Naive thymus-derived CD8-positive, alpha-beta T cell (primary cell): ENCODE results near the gene DUS1L. TPM values are rescaled to one million over a fixed set of nuclear protein-coding genes. Genes with fewer than 3 reads are reported as not detected.
A peak's percentile ranks its signal among the peaks of the same experiment; 100 is the strongest.

ENCODE experiments used
- ATAC-seq, 2 donors: fragments of 150-1000 bp; cut with Tn5 transposase in 1 of 2; sonication (Bioruptor Pico), chemical (Tn5 transposase) in 1 of 2; 1 replicate in 1 of 2; 2 replicates in 1 of 2; pipeline ENCODE4 v1.10.0; 2021; ENCODE audit warnings: mild to moderate bottlenecking in 2 of 2, moderate library complexity in 2 of 2
- POLR2A ChIA-PET: fragments of 350-600 bp; sonication (Branson Sonifier 250); formaldehyde crosslinking; loops from one replicate; lab custom pipeline; 2021; ENCODE audit warnings: antibody characterized with exemption; lab: Charles Lee
- DNase-seq, 10 donors: peaks; one replicate each; pipeline versions ENCODE4 v3.0.0 to v3.0.0-alpha.2; 2020 to 2022
- H3K27ac Mint-ChIP-seq, 10 donors: one replicate each; pipeline ENCODE4 v1.8.0; 2020 to 2022; ENCODE audit warnings: mild to moderate bottlenecking in 10 of 10, mixed read lengths in 10 of 10, moderate library complexity in 4 of 10, inconsistent platforms in 1 of 10
- H3K27me3 Mint-ChIP-seq, 5 donors: one replicate each; pipeline ENCODE4 v1.8.0; 2021 to 2022; ENCODE audit warnings: mixed read lengths in 5 of 5
- H3K36me3 Mint-ChIP-seq, 3 donors: one replicate each; pipeline ENCODE4 v1.8.0; 2020 to 2022; ENCODE audit warnings: mixed read lengths in 3 of 3, mild to moderate bottlenecking in 2 of 3, inconsistent platforms in 1 of 3
- H3K4me1 Mint-ChIP-seq, 4 donors: one replicate each; pipeline ENCODE4 v1.8.0; 2021 to 2022; ENCODE audit warnings: mixed read lengths in 4 of 4
- H3K4me3 Mint-ChIP-seq, 10 donors: one replicate each; pipeline ENCODE4 v1.8.0; 2020 to 2022; ENCODE audit warnings: mild to moderate bottlenecking in 10 of 10, mixed read lengths in 10 of 10, moderate library complexity in 6 of 10, inconsistent platforms in 1 of 10
- H3K9me3 Mint-ChIP-seq, 9 donors: one replicate each; pipeline ENCODE4 v1.8.0; 2020 to 2022; ENCODE audit warnings: mixed read lengths in 9 of 9, mild to moderate bottlenecking in 3 of 9, inconsistent platforms in 1 of 9, moderate library complexity in 1 of 9
- polyA plus RNA-seq, 3 donors: library from polyadenylated mRNA; unstranded; fragments of 300-500 nt; fragmentation: Illumina TruSeq; gene quantifications; one replicate each; pipeline ENCODE4 v1.2.3, GENCODE V29; 2021
- total RNA-seq, 8 experiments: library from RNA in 2 of 8; stranded (reverse) in 2 of 8; gene quantifications; one replicate each; pipeline ENCODE4 v1.2.3 and lab custom pipeline; 2021 to 2026

DUS1L gene
- total and polyA plus RNA-seq, 5 experiments from 2014 or later: 68.6 to 167 (median 142) TPM

- H3K9me3 Mint-ChIP-seq: no peaks in the 10 kb centered on the region
- peak overlapping the region in 3 of 10 donors; percentile 2 to 60 (median 49) for H3K27ac Mint-ChIP-seq
- peak overlapping the region in 3 of 10 donors; percentile 19 to 45 (median 37) for H3K4me3 Mint-ChIP-seq
- DNase-seq (peak in 1 of 10 donors; percentile 56), ATAC-seq (no peak)
- H3K4me1 Mint-ChIP-seq: peaks cover 4 to 27% (median 12%) of the 10 kb centered on the region in 4 donors
- H3K27me3 Mint-ChIP-seq: no peaks in the 10 kb centered on the region
- POLR2A ChIA-PET: interaction anchor here (0.9 to 1.6 kb wide), 2 partner anchors 11 to 25 kb away, joined by 3 to 8 read pairs; partner anchors contain the start of genes DCXR, GPS1 and RFNG
- peaks cover 0 to 18% (median 1%) of the 10 kb centered on the region in 3 donors for H3K36me3 Mint-ChIP-seq
Measured at GRCh38 chr17:82062076-82062983, 3.3 kb downstream of the DUS1L start.

DNA sequence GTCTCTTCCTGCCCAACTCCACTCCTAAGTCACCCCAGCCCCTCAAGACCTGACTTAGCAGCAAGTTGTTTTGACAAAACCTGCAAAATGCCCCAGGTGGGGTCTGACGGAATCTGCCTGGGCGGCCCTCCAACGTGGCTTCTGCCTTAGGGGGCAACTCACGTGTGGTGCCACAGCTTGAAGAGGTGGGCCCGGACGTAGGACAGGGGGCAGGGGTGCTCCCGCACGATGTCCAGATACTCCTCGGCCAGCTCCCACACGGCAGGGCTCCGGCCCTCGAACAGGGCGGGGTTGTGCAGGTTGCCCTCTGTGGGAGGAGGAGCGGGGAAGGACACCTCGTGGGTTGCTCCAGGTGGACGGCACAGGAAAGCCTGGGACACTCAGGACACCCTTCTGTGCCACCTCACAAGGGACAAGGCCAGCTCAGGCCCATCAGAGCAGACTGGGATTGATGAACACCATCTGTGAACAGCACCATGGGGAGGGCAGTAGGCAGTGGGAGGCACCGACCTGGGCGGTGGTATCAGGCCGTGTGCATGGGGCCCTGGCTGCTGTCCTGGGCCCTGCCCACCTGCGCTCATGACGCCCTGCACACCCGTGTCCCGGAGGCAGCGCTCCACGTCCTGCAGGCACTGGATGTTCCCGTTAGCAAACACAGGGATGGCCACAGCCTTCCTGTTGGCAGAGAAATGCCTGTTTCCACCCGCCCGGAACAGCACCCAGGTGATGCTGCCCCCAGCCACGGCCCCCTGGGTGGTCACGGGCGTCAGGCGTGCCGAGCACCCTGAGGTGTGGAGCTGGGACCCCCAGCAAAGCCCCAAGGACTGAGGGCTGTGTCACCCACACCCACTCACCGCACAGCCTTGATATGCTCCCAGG is 4.3 kb downstream of the DUS1L start:
- Mint-ChIP-seq H3K4me1 (peaks cover 4 to 18% (median 7%) of the 10 kb centered on the region in 4 donors), H3K4me3 (no peak overlapping the region), H3K27ac (no peak overlapping the region), H3K36me3 (peaks cover 0 to 21% (median 1%) of the 10 kb centered on the region in 3 donors), H3K9me3 (no peaks in the 10 kb centered on the region), H3K27me3 (no peaks in the 10 kb centered on the region)
- POLR2A ChIA-PET: interaction anchor here (0.9 to 1.6 kb wide), 2 partner anchors 10 to 24 kb away, joined by 3 to 8 read pairs; partner anchors contain the start of genes DCXR, GPS1 and RFNG
- DNase-seq: peak in 1 of 10 donors; percentile 58
- no peak for ATAC-seq

GRCh38 chr17:82060614-82061013 is 5.0 kb downstream of the DUS1L start:
- H3K36me3 Mint-ChIP-seq: peaks cover 0 to 25% (median 1%) of the 10 kb centered on the region in 3 donors
- no peak for ATAC-seq
- peaks cover 0 to 15% (median 6%) of the 10 kb centered on the region in 4 donors for H3K4me1 Mint-ChIP-seq
- POLR2A ChIA-PET: no interaction called here
- no peaks in the 10 kb centered on the region for H3K27me3 Mint-ChIP-seq
- H3K9me3 Mint-ChIP-seq: no peaks in the 10 kb centered on the region
- no peak overlapping the region for H3K27ac Mint-ChIP-seq
- DNase-seq: no peak
- no peak overlapping the region for H3K4me3 Mint-ChIP-seq

GRCh38 chr17:82060001-82060380 is 5.6 kb downstream of the DUS1L start:
- POLR2A ChIA-PET: no interaction called here

DNA sequence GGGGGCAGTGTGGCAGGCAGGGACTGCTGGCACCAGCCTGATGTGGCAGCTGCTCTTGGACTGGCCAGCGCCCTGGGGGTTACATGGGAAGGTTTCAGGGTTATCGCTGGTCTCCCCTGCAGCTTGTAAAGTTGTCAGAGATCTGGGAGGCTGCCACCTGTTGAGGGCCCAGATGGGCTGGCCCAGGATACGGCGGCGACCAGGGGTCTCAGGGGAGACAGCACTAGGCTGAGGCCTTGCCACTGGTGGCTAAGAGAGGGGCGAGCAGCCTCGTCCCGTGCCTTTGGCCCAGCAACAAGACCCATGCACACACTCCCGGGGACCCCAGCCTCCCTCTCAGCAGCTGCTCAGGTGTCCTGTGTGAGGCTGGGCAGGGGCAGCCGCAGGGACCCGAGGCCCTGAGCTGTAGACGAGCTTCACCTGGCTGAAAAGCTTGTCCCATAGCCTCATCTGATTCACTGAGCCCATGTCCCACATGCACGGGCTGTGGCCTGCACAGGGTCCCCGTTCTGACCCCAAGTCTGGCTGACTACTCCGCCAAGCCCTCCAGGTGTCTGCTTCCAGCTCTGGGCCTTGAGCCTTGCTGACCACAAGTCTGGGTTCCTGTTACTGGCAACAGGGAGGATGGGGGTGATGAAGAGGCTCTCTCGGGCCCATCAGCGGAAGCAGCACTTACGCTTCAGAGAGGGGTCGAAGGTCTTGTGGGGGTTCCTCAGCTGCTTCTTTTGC is 6.2 kb downstream of the DUS1L start:
- H3K27ac Mint-ChIP-seq: peak overlapping the region in 1 of 10 donors; percentile 86
- H3K27me3 Mint-ChIP-seq: no peaks in the 10 kb centered on the region
- H3K36me3 Mint-ChIP-seq: peaks cover 0 to 25% (median 1%) of the 10 kb centered on the region in 3 donors
- POLR2A ChIA-PET: no interaction called here
- H3K9me3 Mint-ChIP-seq: no peaks in the 10 kb centered on the region
- peaks cover 0 to 18% (median 6%) of the 10 kb centered on the region in 4 donors for H3K4me1 Mint-ChIP-seq
- no peak overlapping the region for H3K4me3 Mint-ChIP-seq
- peak in 1 of 10 donors; percentile 46 for DNase-seq
- no peak for ATAC-seq

More at GRCh38 chr17:82060001-82060380, 5.6 kb downstream of the DUS1L start:
- Mint-ChIP-seq H3K4me1 (peaks cover 0 to 19% (median 6%) of the 10 kb centered on the region in 4 donors), H3K27ac (peak overlapping the region in 3 of 10 donors; percentile 34 to 86 (median 70)), H3K9me3 (no peaks in the 10 kb centered on the region), H3K4me3 (no peak overlapping the region), H3K36me3 (peaks cover 0 to 25% (median 1%) of the 10 kb centered on the region in 3 donors), H3K27me3 (no peaks in the 10 kb centered on the region)
- no peak for DNase-seq
- ATAC-seq: no peak

- Mint-ChIP-seq H3K27ac (peak overlapping the region in 2 of 10 donors; percentile 46 to 57), H3K27me3 (no peaks in the 10 kb centered on the region), H3K9me3 (no peaks in the 10 kb centered on the region), H3K4me1 (peaks cover 0 to 14% (median 4%) of the 10 kb centered on the region in 4 donors), H3K36me3 (peaks cover 0 to 25% (median 1%) of the 10 kb centered on the region in 3 donors), H3K4me3 (no peak overlapping the region)
- POLR2A ChIA-PET: no interaction called here
- ATAC-seq: no peak
- no peak for DNase-seq
Measured at GRCh38 chr17:82058855-82059249, 6.8 kb downstream of the DUS1L start.

DNA sequence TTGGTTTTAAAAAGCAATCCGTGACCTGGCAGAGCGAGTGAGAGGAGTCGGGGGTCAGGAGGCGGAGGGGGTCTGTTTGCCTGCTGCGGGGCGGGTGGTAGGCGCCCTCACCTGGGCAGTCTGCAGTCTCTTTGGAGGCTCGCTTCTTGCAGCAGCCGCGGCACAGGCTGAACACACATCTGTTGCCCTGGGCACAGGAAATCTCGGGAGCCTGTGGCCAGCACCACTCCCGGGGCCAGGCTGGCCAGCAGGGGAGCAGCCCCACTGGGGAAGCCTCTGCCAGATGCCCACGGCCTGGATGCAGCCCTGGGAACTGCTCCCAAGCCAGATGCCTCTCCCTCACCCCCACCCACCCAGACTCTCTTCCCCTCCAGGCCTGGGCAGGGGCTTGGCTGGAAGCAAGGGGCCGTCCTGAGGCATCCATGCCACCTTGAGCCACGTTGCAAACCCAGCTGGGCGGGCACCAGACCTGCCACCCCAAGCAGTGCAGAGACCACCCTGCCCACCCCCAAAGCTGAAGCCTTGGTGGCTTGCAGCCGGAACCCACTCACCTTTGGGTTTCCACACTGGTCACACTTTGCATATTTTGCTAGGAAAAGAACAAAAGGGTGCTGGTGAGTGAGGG is 7.3 kb downstream of the DUS1L start:
- Mint-ChIP-seq H3K27me3 (no peaks in the 10 kb centered on the region), H3K9me3 (no peaks in the 10 kb centered on the region), H3K4me3 (no peak overlapping the region), H3K27ac (peak overlapping the region in 4 of 10 donors; percentile 41 to 75 (median 52)), H3K4me1 (peaks cover 0 to 14% (median 2%) of the 10 kb centered on the region in 4 donors), H3K36me3 (peaks cover 0 to 25% (median 1%) of the 10 kb centered on the region in 3 donors)
- POLR2A ChIA-PET: no interaction called here
- DNase-seq: peak in 1 of 10 donors; percentile 54
- ATAC-seq: no peak

DNA sequence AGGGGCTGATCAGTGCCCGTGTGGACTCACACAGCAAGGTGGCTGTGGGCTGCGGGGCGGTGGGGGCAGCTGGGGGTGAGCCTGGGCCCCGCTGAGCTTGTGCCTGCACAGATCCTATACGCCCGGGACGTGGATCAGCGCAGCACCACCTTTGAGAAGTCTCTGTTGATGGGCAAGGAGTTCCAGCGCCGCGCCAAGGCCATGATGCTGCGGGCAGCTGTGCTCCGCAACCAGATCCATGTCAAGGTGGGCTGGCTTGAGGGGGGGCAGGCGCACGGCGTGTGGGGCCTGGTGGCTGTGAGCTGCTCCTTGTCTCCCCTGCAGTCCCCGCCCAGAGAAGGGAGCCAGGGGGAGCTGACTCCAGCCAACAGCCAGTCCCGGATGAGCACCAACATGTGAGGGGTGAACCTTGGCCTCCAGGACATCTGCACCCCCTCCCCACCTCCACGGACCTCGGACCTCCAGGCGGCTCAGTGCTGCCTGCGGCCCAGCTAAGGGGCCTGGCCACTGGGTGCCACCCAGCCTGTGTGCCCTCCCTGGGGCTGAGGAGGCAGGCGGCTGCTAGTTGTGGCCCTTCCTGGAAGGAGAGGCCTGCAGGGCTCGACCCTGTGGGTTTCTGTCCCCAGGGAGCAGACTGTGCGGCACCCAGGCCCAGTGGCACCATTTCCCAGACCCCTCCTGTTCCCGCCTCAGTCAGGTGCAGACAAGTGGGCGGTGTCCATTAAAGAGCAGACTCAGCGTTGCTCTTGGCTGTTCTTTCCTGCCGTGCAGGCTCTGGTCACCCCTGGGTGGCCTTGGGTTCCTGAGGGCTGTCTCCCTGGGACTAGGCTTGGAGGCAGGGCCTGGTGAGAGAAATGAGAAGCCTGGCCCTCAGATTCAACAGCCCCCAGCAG is 8.6 kb downstream of the DUS1L start:
- no peak for ATAC-seq
- no peaks in the 10 kb centered on the region for H3K27me3 Mint-ChIP-seq
- no peak overlapping the region for H3K27ac Mint-ChIP-seq
- H3K4me1 Mint-ChIP-seq: peaks cover 0 to 20% (median 6%) of the 10 kb centered on the region in 4 donors
- POLR2A ChIA-PET: interaction anchor here (0.7 to 3.7 kb wide), 3 partner anchors 8 to 57 kb away, joined by 3 to 15 read pairs (median 3); partner anchors contain the start of genes DCXR and DUS1L
- H3K9me3 Mint-ChIP-seq: no peaks in the 10 kb centered on the region
- H3K4me3 Mint-ChIP-seq: peak overlapping the region in 1 of 10 donors; percentile 6
- H3K36me3 Mint-ChIP-seq: peaks cover 0 to 25% (median 1%) of the 10 kb centered on the region in 3 donors
- peak in 1 of 10 donors; percentile 62 for DNase-seq

- peaks cover 0 to 23% (median 1%) of the 10 kb centered on the region in 3 donors for H3K36me3 Mint-ChIP-seq
- POLR2A ChIA-PET: interaction anchor here (0.6 to 3.7 kb wide), 3 partner anchors 9 to 228 kb away, joined by 3 to 15 read pairs (median 3); partner anchors contain the start of gene DUS1L
- peak overlapping the region in 1 of 10 donors; percentile 6 for H3K4me3 Mint-ChIP-seq
- no peaks in the 10 kb centered on the region for H3K27me3 Mint-ChIP-seq
- H3K4me1 Mint-ChIP-seq: peaks cover 0 to 20% (median 6%) of the 10 kb centered on the region in 4 donors
- ATAC-seq: no peak
- H3K27ac Mint-ChIP-seq: peak overlapping the region in 1 of 10 donors; percentile 34
- H3K9me3 Mint-ChIP-seq: no peaks in the 10 kb centered on the region
- peak in 1 of 10 donors; percentile 45 for DNase-seq
Measured at GRCh38 chr17:82055965-82056728, 9.5 kb downstream of the DUS1L start.
